ENCODE measurements around the gene PPFIBP2.

PPFIBP2 gene

GRCh38 chr11:7665473-7666291, 151.9 kb downstream of the PPFIBP2 start:
- H3K9ac ChIP-seq (ENCODE audit: low read depth in 1 of 2, low read length in 2 of 2): no peak overlapping the region
- H3K36me3 ChIP-seq (ENCODE audit: control insufficient read depth in 2 of 2, insufficient read depth in 2 of 2, low read length in 2 of 2): peaks cover 9 to 19% of the 10 kb centered on the region in 2 donors

GRCh38 chr11:7666292-7666866, 152.6 kb downstream of the PPFIBP2 start:
- H3K9me3 ChIP-seq (ENCODE audit: control insufficient read depth in 2 of 2, low read length in 2 of 2): no peaks in the 10 kb centered on the region
- H3K27ac ChIP-seq (ENCODE audit: low read depth in 2 of 2, low read length in 2 of 2): no peak overlapping the region
- H3K9ac ChIP-seq (ENCODE audit: low read depth in 1 of 2, low read length in 2 of 2): no peak overlapping the region
- H3K4me3 ChIP-seq (ENCODE audit: low read length in 2 of 2): no peak overlapping the region
- peaks cover 2 to 3% of the 10 kb centered on the region in 2 donors for H3K4me1 ChIP-seq (ENCODE audit: control insufficient read depth in 2 of 2, insufficient read depth in 2 of 2, low read length in 2 of 2)
- H3K27me3 ChIP-seq (ENCODE audit: control insufficient read depth in 2 of 2, insufficient read depth in 2 of 2, low read length in 2 of 2): no peaks in the 10 kb centered on the region
- peaks cover 9 to 19% of the 10 kb centered on the region in 2 donors for H3K36me3 ChIP-seq (ENCODE audit: control insufficient read depth in 2 of 2, insufficient read depth in 2 of 2, low read length in 2 of 2)

More at GRCh38 chr11:7665473-7666291, 151.9 kb downstream of the PPFIBP2 start:
- H3K4me3 ChIP-seq (ENCODE audit: low read length in 2 of 2): no peak overlapping the region
- peaks cover 2 to 3% of the 10 kb centered on the region in 2 donors for H3K4me1 ChIP-seq (ENCODE audit: control insufficient read depth in 2 of 2, insufficient read depth in 2 of 2, low read length in 2 of 2)
- H3K27ac ChIP-seq (ENCODE audit: low read depth in 2 of 2, low read length in 2 of 2): peak overlapping the region in 1 of 2 donors; percentile 23
- no peaks in the 10 kb centered on the region for H3K9me3 ChIP-seq (ENCODE audit: control insufficient read depth in 2 of 2, low read length in 2 of 2)
- H3K27me3 ChIP-seq (ENCODE audit: control insufficient read depth in 2 of 2, insufficient read depth in 2 of 2, low read length in 2 of 2): no peaks in the 10 kb centered on the region

GRCh38 chr11:7667460-7667859, 153.7 kb downstream of the PPFIBP2 start:
- no peak overlapping the region for H3K9ac ChIP-seq (ENCODE audit: low read depth in 1 of 2, low read length in 2 of 2)
- H3K36me3 ChIP-seq (ENCODE audit: control insufficient read depth in 2 of 2, insufficient read depth in 2 of 2, low read length in 2 of 2): peaks cover 9 to 19% of the 10 kb centered on the region in 2 donors
- H3K9me3 ChIP-seq (ENCODE audit: control insufficient read depth in 2 of 2, low read length in 2 of 2): no peaks in the 10 kb centered on the region
- H3K27me3 ChIP-seq (ENCODE audit: control insufficient read depth in 2 of 2, insufficient read depth in 2 of 2, low read length in 2 of 2): no peaks in the 10 kb centered on the region
- peaks cover 2 to 3% of the 10 kb centered on the region in 2 donors for H3K4me1 ChIP-seq (ENCODE audit: control insufficient read depth in 2 of 2, insufficient read depth in 2 of 2, low read length in 2 of 2)
- no peak overlapping the region for H3K4me3 ChIP-seq (ENCODE audit: low read length in 2 of 2)
- H3K27ac ChIP-seq (ENCODE audit: low read depth in 2 of 2, low read length in 2 of 2): no peak overlapping the region

GRCh38 chr11:7668464-7668863, 154.7 kb downstream of the PPFIBP2 start:
- no peak overlapping the region for H3K27ac ChIP-seq (ENCODE audit: low read depth in 2 of 2, low read length in 2 of 2)
- peaks cover 9 to 19% of the 10 kb centered on the region in 2 donors for H3K36me3 ChIP-seq (ENCODE audit: control insufficient read depth in 2 of 2, insufficient read depth in 2 of 2, low read length in 2 of 2)
- no peak overlapping the region for H3K9ac ChIP-seq (ENCODE audit: low read depth in 1 of 2, low read length in 2 of 2)
- peaks cover 10 to 11% of the 10 kb centered on the region in 2 donors for H3K4me1 ChIP-seq (ENCODE audit: control insufficient read depth in 2 of 2, insufficient read depth in 2 of 2, low read length in 2 of 2)
- no peak overlapping the region for H3K4me3 ChIP-seq (ENCODE audit: low read length in 2 of 2)
- H3K27me3 ChIP-seq (ENCODE audit: control insufficient read depth in 2 of 2, insufficient read depth in 2 of 2, low read length in 2 of 2): no peaks in the 10 kb centered on the region
- no peaks in the 10 kb centered on the region for H3K9me3 ChIP-seq (ENCODE audit: control insufficient read depth in 2 of 2, low read length in 2 of 2)

- H3K9ac ChIP-seq (ENCODE audit: low read depth in 1 of 2, low read length in 2 of 2): no peak overlapping the region
- H3K4me3 ChIP-seq (ENCODE audit: low read length in 2 of 2): no peak overlapping the region
- no peak overlapping the region for H3K27ac ChIP-seq (ENCODE audit: low read depth in 2 of 2, low read length in 2 of 2)
- H3K9me3 ChIP-seq (ENCODE audit: control insufficient read depth in 2 of 2, low read length in 2 of 2): no peaks in the 10 kb centered on the region
- no peaks in the 10 kb centered on the region for H3K27me3 ChIP-seq (ENCODE audit: control insufficient read depth in 2 of 2, insufficient read depth in 2 of 2, low read length in 2 of 2)
- peaks cover 9 to 19% of the 10 kb centered on the region in 2 donors for H3K36me3 ChIP-seq (ENCODE audit: control insufficient read depth in 2 of 2, insufficient read depth in 2 of 2, low read length in 2 of 2)
- H3K4me1 ChIP-seq (ENCODE audit: control insufficient read depth in 2 of 2, insufficient read depth in 2 of 2, low read length in 2 of 2): peaks cover 12 to 14% of the 10 kb centered on the region in 2 donors
Measured at GRCh38 chr11:7668911-7669310, 155.1 kb downstream of the PPFIBP2 start.

GRCh38 chr11:7670641-7671040, 156.8 kb downstream of the PPFIBP2 start:
- peaks cover 13 to 15% of the 10 kb centered on the region in 2 donors for H3K4me1 ChIP-seq (ENCODE audit: control insufficient read depth in 2 of 2, insufficient read depth in 2 of 2, low read length in 2 of 2)

GRCh38 chr11:7671347-7672215, 157.8 kb downstream of the PPFIBP2 start:
- no peak overlapping the region for H3K27ac ChIP-seq (ENCODE audit: low read depth in 2 of 2, low read length in 2 of 2)

More at GRCh38 chr11:7670641-7671040, 156.8 kb downstream of the PPFIBP2 start:
- Histone ChIP-seq H3K4me3 (ENCODE audit: low read length in 2 of 2) (no peak overlapping the region), H3K27ac (ENCODE audit: low read depth in 2 of 2, low read length in 2 of 2) (no peak overlapping the region), H3K9ac (ENCODE audit: low read depth in 1 of 2, low read length in 2 of 2) (no peak overlapping the region), H3K36me3 (ENCODE audit: control insufficient read depth in 2 of 2, insufficient read depth in 2 of 2, low read length in 2 of 2) (peaks cover 5 to 13% of the 10 kb centered on the region in 2 donors), H3K9me3 (ENCODE audit: control insufficient read depth in 2 of 2, low read length in 2 of 2) (no peaks in the 10 kb centered on the region), H3K27me3 (ENCODE audit: control insufficient read depth in 2 of 2, insufficient read depth in 2 of 2, low read length in 2 of 2) (peaks cover 0 to 3% of the 10 kb centered on the region in 2 donors)

GRCh38 chr11:7672276-7672959, 158.6 kb downstream of the PPFIBP2 start:
- Histone ChIP-seq H3K27ac (ENCODE audit: low read depth in 2 of 2, low read length in 2 of 2) (no peak overlapping the region), H3K4me1 (ENCODE audit: control insufficient read depth in 2 of 2, insufficient read depth in 2 of 2, low read length in 2 of 2) (peaks cover 14 to 15% of the 10 kb centered on the region in 2 donors), H3K27me3 (ENCODE audit: control insufficient read depth in 2 of 2, insufficient read depth in 2 of 2, low read length in 2 of 2) (peaks cover 0 to 3% of the 10 kb centered on the region in 2 donors), H3K36me3 (ENCODE audit: control insufficient read depth in 2 of 2, insufficient read depth in 2 of 2, low read length in 2 of 2) (peaks cover 4 to 5% of the 10 kb centered on the region in 2 donors), H3K4me3 (ENCODE audit: low read length in 2 of 2) (peak overlapping the region in 1 of 2 donors; percentile 68), H3K9ac (ENCODE audit: low read depth in 1 of 2, low read length in 2 of 2) (no peak overlapping the region), H3K9me3 (ENCODE audit: control insufficient read depth in 2 of 2, low read length in 2 of 2) (no peaks in the 10 kb centered on the region)

More at GRCh38 chr11:7671347-7672215, 157.8 kb downstream of the PPFIBP2 start:
- Histone ChIP-seq H3K4me1 (ENCODE audit: control insufficient read depth in 2 of 2, insufficient read depth in 2 of 2, low read length in 2 of 2) (peaks cover 14 to 15% of the 10 kb centered on the region in 2 donors), H3K36me3 (ENCODE audit: control insufficient read depth in 2 of 2, insufficient read depth in 2 of 2, low read length in 2 of 2) (peaks cover 5 to 11% of the 10 kb centered on the region in 2 donors), H3K4me3 (ENCODE audit: low read length in 2 of 2) (no peak overlapping the region), H3K27me3 (ENCODE audit: control insufficient read depth in 2 of 2, insufficient read depth in 2 of 2, low read length in 2 of 2) (peaks cover 0 to 3% of the 10 kb centered on the region in 2 donors), H3K9me3 (ENCODE audit: control insufficient read depth in 2 of 2, low read length in 2 of 2) (no peaks in the 10 kb centered on the region), H3K9ac (ENCODE audit: low read depth in 1 of 2, low read length in 2 of 2) (no peak overlapping the region)

GRCh38 chr11:7672960-7673723, 159.3 kb downstream of the PPFIBP2 start, which contains the start of gene CYB5R2:
Gene CYB5R2, minus strand, starts transcription at chr11:7673500. Its CDS starts 675 bp downstream, at chr11:7672825.
- peak within 1 kb of the TSS; percentile 59 to 68 for H3K4me3 ChIP-seq (ENCODE audit: low read length in 2 of 2)
- peaks cover 0 to 3% of the 10 kb centered on the region in 2 donors for H3K27me3 ChIP-seq (ENCODE audit: control insufficient read depth in 2 of 2, insufficient read depth in 2 of 2, low read length in 2 of 2)
- H3K27ac ChIP-seq (ENCODE audit: low read depth in 2 of 2, low read length in 2 of 2): peak within 1 kb of the TSS in 1 of 2 donors; percentile 56
- H3K9me3 ChIP-seq (ENCODE audit: control insufficient read depth in 2 of 2, low read length in 2 of 2): no peaks in the 10 kb centered on the region
- no peaks in the 10 kb centered on the region for H3K36me3 ChIP-seq (ENCODE audit: control insufficient read depth in 2 of 2, insufficient read depth in 2 of 2, low read length in 2 of 2)
- peak within 1 kb of the TSS; percentile 32 to 72 for H3K9ac ChIP-seq (ENCODE audit: low read depth in 1 of 2, low read length in 2 of 2)
- H3K4me1 ChIP-seq (ENCODE audit: control insufficient read depth in 2 of 2, insufficient read depth in 2 of 2, low read length in 2 of 2): peaks cover 14 to 15% of the 10 kb centered on the region in 2 donors

Measured in mucosa of rectum (tissue), 2 donors.